ENCODE measurements around the gene MSANTD1. TPM values are rescaled to one million over a fixed set of nuclear protein-coding genes. Genes with fewer than 3 reads are reported as not detected.

The MSANTD1 gene
- total RNA-seq, 2 donors from 2014 or later = 1.00 to 2.5 TPM

GRCh38 chr4:3256230-3257102, 7.5 kb downstream of the MSANTD1 start:
- Mint-ChIP-seq H3K27me3 (ENCODE audit: insufficient read depth) (no peaks in the 10 kb centered on the region), H3K27ac (no peak overlapping the region), H3K36me3 (ENCODE audit: low read depth) (no peaks in the 10 kb centered on the region), H3K4me1 (no peaks in the 10 kb centered on the region), H3K4me3 (no peak overlapping the region), H3K9me3 (no peaks in the 10 kb centered on the region)
- Histone ChIP-seq H3K27me3 (ENCODE audit: control insufficient read depth, insufficient read depth, low read length, poor library complexity, severe bottlenecking) (no peaks in the 10 kb centered on the region), H3K27ac (ENCODE audit: low read depth, low read length) (no peak overlapping the region), H3K9me3 (ENCODE audit: control insufficient read depth, low read length) (no peaks in the 10 kb centered on the region), H3K9ac (ENCODE audit: extremely low read depth, low read length, poor library complexity, severe bottlenecking) (no peak overlapping the region), H3K4me3 (ENCODE audit: low read length) (no peak overlapping the region), H3K4me1 (ENCODE audit: control insufficient read depth, insufficient read depth, low read length) (no peaks in the 10 kb centered on the region), H3K36me3 (ENCODE audit: control insufficient read depth, insufficient read depth, low read length) (no peaks in the 10 kb centered on the region)
- TF ChIP-seq CTCF (conservative IDR thresholded peaks at IDR 0.05) = no peak
- DNase-seq = peak; percentile 21
- WGBS, 2 experiments (ENCODE audit: insufficient coverage in 1 of 2, insufficient read length in 1 of 2) = 88 to 91% methylated on average over 16 to 21 of the region's 21 CpGs

GRCh38 chr4:3257103-3257555, 8.2 kb downstream of the MSANTD1 start:
- no peaks in the 10 kb centered on the region for H3K27me3 ChIP-seq (ENCODE audit: control insufficient read depth, insufficient read depth, low read length, poor library complexity, severe bottlenecking)
- H3K9me3 ChIP-seq (ENCODE audit: control insufficient read depth, low read length) = no peaks in the 10 kb centered on the region
- Mint-ChIP-seq H3K36me3 (ENCODE audit: low read depth) (no peaks in the 10 kb centered on the region), H3K4me3 (no peak overlapping the region), H3K9me3 (no peaks in the 10 kb centered on the region), H3K27ac (no peak overlapping the region), H3K4me1 (no peaks in the 10 kb centered on the region), H3K27me3 (ENCODE audit: insufficient read depth) (no peaks in the 10 kb centered on the region)
- H3K9ac ChIP-seq (ENCODE audit: extremely low read depth, low read length, poor library complexity, severe bottlenecking) = no peak overlapping the region
- TF ChIP-seq CTCF (conservative IDR thresholded peaks at IDR 0.05) = no peak
- H3K27ac ChIP-seq (ENCODE audit: low read depth, low read length) = no peak overlapping the region
- no peaks in the 10 kb centered on the region for H3K4me1 ChIP-seq (ENCODE audit: control insufficient read depth, insufficient read depth, low read length)
- WGBS, 2 experiments (ENCODE audit: insufficient coverage in 1 of 2, insufficient read length in 1 of 2) = 93 to 96% methylated on average over 6 to 9 of the region's 9 CpGs
- H3K4me3 ChIP-seq (ENCODE audit: low read length) = no peak overlapping the region
- DNase-seq = peak; percentile 45
- no peaks in the 10 kb centered on the region for H3K36me3 ChIP-seq (ENCODE audit: control insufficient read depth, insufficient read depth, low read length)

GRCh38 chr4:3257556-3258482, 8.9 kb downstream of the MSANTD1 start:
- no peaks in the 10 kb centered on the region for H3K9me3 Mint-ChIP-seq
- no peak overlapping the region for H3K4me3 ChIP-seq (ENCODE audit: low read length)
- H3K27ac Mint-ChIP-seq = no peak overlapping the region
- H3K36me3 ChIP-seq (ENCODE audit: control insufficient read depth, insufficient read depth, low read length) = no peaks in the 10 kb centered on the region
- no peaks in the 10 kb centered on the region for H3K4me1 Mint-ChIP-seq
- no peaks in the 10 kb centered on the region for H3K27me3 ChIP-seq (ENCODE audit: control insufficient read depth, insufficient read depth, low read length, poor library complexity, severe bottlenecking)
- 89 to 90% methylated on average over 22 to 29 of the region's 29 CpGs for WGBS, 2 experiments (ENCODE audit: insufficient coverage in 1 of 2, insufficient read length in 1 of 2)
- H3K9ac ChIP-seq (ENCODE audit: extremely low read depth, low read length, poor library complexity, severe bottlenecking) = no peak overlapping the region
- DNase-seq = no peak
- no peak overlapping the region for H3K27ac ChIP-seq (ENCODE audit: low read depth, low read length)
- no peaks in the 10 kb centered on the region for H3K27me3 Mint-ChIP-seq (ENCODE audit: insufficient read depth)
- no peaks in the 10 kb centered on the region for H3K36me3 Mint-ChIP-seq (ENCODE audit: low read depth)
- no peak overlapping the region for H3K4me3 Mint-ChIP-seq
- no peak for TF ChIP-seq CTCF (conservative IDR thresholded peaks at IDR 0.05)
- H3K9me3 ChIP-seq (ENCODE audit: control insufficient read depth, low read length) = no peaks in the 10 kb centered on the region
- no peaks in the 10 kb centered on the region for H3K4me1 ChIP-seq (ENCODE audit: control insufficient read depth, insufficient read depth, low read length)

Data from endodermal cell (in vitro differentiated cells).